DOHH2 (cell line): ENCODE data around the gene TMEM259.

ENCODE experiments used
- EZH2phosphoT487 ChIP-seq: fragments of 200-600 bp; sonication (generic); IDR thresholded peaks from 2 replicates; pipeline ENCODE4 v1.6.1; 2017; ENCODE audit warnings: borderline replicate concordance, mild to moderate bottlenecking, antibody characterized with exemption, low read length, moderate library complexity, mixed read lengths
- TF ChIP-seq, protein P1 (sequence below): fragments of 200-600 bp; sonication (generic); IDR thresholded peaks from one replicate; pipeline ENCODE4 v1.5.1; 2014; ENCODE audit warnings: antibody characterized with exemption, mild to moderate bottlenecking, low read depth, low read length; ENCODE audit not compliant: poor library complexity, severe bottlenecking

DNA sequence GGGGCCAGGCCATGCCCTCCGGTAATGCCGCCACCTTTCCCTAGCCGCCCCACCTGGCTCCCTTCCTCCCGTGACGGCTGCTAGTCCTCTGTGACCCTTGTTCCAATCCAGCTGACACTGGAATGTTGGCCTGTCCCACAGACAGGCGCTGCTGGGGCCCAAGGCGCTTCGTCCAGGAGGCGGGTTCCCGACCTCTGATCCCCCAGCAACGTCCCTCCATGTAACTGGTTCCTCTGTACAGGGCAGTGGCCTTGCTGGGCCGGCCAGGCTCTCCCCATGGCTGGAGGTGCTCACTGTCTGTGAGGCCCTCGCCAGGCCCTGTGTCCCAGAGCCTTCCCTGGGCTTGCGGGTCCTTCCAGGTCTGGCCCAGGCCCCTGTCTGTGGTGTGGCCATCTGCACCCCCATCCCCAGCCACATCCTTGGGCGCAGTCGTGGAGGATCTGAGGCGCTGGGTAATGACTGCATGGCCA lies 27.5 kb downstream of the TMEM259 start:
- TF ChIP-seq, protein P1, sequence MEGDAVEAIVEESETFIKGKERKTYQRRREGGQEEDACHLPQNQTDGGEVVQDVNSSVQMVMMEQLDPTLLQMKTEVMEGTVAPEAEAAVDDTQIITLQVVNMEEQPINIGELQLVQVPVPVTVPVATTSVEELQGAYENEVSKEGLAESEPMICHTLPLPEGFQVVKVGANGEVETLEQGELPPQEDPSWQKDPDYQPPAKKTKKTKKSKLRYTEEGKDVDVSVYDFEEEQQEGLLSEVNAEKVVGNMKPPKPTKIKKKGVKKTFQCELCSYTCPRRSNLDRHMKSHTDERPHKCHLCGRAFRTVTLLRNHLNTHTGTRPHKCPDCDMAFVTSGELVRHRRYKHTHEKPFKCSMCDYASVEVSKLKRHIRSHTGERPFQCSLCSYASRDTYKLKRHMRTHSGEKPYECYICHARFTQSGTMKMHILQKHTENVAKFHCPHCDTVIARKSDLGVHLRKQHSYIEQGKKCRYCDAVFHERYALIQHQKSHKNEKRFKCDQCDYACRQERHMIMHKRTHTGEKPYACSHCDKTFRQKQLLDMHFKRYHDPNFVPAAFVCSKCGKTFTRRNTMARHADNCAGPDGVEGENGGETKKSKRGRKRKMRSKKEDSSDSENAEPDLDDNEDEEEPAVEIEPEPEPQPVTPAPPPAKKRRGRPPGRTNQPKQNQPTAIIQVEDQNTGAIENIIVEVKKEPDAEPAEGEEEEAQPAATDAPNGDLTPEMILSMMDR, result no peak
- no peak for TF ChIP-seq EZH2phosphoT487
